Esophagus muscularis mucosa (tissue), 3 donors: Measurements from ENCODE around the gene IRAG1.
A peak's percentile ranks its signal among the peaks of the same experiment; 100 is the strongest.

Source experiments
- CTCF ChIP-seq, 3 experiments: fragments of 200-600 bp in 2 of 3; fragments of 450-650 bp in 1 of 3; sonication (generic) in 2 of 3; IDR thresholded peaks; one replicate each; pipeline ENCODE4 v1.5.1; 2017 to 2019; ENCODE audit warnings: antibody characterized with exemption in 3 of 3, mild to moderate bottlenecking in 2 of 3, moderate library complexity in 1 of 3
- POLR2AphosphoS5 ChIP-seq, 2 donors: sonication (generic); formaldehyde crosslinking; IDR thresholded peaks; one replicate each; pipeline ENCODE4 v1.6.1; 2017; ENCODE audit warnings: antibody characterized with exemption in 2 of 2

DNA sequence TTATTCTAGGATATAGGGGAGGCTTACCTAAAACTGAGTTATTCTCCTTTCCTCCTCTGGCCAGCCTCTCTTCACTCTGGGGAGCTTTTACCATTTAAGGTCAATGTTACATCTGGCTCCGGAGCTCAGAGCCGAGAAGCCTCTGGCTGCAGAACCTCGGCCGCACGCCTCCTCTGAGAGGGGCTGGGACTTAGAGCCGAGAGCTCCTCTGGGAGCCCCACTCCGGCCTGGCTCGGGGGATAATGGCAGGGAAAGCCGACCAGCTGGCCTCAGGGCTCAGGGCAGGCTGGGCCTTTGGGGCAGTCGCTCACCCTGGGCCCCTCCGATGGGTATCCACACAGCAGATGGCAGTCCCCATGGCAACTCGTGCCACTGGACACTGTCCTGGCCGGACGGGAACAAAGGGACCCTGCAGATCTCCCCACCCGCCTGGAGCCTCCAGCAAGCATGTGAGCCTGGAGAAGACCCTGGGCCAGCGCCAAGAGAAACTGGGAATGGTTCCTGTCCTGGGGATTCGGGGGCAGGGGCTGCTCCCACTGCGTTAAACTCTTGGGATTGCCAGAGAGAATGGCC, at the start of gene IRAG1:
- no peak for TF ChIP-seq CTCF (IDR thresholded peaks at IDR 0.05)
- TF ChIP-seq POLR2AphosphoS5 (IDR thresholded peaks at IDR 0.05): peak; percentile 82 to 96
